GM03348 (cell line): ENCODE results near the gene CRELD1.
"Not testable (repeated sequence)": the region's sequence is repeated elsewhere in the genome, so short reads cannot be mapped to it uniquely, and the experiment has no call there.

Experiments
- DNase-seq: peaks from one replicate; pipeline ENCODE4 v3.0.0; 2012; ENCODE audit warnings: low spot score

Gene CRELD1, protein sequence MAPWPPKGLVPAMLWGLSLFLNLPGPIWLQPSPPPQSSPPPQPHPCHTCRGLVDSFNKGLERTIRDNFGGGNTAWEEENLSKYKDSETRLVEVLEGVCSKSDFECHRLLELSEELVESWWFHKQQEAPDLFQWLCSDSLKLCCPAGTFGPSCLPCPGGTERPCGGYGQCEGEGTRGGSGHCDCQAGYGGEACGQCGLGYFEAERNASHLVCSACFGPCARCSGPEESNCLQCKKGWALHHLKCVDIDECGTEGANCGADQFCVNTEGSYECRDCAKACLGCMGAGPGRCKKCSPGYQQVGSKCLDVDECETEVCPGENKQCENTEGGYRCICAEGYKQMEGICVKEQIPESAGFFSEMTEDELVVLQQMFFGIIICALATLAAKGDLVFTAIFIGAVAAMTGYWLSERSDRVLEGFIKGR

DNA sequence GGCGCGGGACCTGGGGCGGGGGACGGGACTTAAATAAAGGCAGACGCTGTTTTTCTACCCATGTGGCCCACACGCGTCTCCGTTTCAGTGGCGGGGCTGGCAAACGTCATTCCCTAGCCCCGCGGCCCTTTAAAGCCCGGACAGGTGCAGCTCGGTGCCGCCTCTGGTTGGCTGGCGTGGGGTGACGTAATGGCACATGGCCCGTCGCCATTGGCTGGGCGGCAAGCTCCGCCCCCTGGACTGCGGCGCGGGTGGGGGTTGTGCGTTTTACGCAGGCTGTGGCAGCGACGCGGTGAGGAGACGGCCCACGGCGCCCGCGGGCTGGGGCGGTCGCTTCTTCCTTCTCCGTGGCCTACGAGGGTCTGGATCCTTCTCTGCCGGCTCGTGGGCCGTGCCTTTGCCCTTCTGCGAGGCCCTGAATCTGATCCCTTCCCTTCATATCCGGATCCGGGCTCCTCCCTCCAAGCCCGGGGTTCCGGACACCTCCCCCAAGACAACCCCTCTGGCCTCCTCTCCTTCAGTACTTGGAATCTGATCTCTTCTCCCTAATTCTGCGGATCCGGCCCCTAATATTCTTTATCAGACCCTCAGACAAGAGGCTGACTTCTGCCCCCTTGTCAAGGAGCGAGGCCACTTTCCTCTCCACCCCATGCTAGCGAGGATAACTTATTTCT, at the start of gene CRELD1:
TSS of gene CRELD1 (plus strand) at position 274 of the 674 bp plus-strand sequence. CDS start 605 bp downstream, outside the sequence.
- peak; percentile 96 for DNase-seq

DNA sequence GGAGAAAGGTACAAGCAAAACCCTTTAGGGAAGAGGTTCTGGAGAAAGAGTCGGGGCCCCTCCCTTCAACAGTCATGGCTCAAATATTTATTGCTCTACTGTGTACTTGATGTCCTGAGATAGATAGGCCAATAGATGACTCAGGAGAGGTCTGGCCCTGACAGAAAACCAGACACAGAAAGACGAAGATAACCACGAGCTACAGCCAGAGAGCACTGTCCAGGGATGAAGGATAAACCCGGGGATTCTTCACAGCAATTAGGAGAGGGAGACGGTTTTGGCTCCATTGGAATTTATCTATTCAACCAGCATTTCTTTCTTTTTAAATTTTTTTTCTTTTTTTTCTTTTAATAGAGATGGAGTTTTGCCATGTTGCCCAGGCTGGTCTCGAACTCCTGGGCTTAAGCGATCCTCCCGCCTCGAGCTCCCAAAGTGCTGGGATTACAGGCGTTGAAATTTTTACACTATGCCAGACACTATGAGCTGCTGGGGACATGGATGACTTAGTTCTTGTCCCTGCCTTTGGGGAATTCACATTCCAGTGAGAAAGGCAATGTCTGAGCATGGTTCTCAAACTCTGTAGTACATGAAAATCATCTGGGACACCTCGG, 49.0 kb upstream of the CRELD1 start:
- DNase-seq, result peak; percentile 80

DNA sequence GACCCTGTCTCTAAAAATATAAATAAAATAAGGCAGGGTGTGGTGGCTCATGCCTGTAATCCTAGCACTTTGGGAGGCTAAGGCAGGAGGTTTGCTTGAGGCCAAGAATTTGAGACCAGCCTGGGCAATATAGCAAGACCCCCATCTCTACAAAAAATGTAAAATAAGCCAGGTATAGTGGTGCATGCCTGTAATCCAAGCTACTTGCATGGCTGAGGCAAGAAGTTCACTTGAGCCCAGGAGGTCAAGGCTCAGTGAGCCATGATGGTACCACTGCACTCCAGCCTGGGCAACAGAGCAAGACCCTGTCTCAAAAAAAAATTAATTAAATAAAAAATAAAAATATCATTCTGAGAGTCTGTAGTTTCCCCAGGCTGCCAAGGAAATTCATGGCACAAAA, 47.3 kb upstream of the CRELD1 start:
- no peak for DNase-seq

DNA sequence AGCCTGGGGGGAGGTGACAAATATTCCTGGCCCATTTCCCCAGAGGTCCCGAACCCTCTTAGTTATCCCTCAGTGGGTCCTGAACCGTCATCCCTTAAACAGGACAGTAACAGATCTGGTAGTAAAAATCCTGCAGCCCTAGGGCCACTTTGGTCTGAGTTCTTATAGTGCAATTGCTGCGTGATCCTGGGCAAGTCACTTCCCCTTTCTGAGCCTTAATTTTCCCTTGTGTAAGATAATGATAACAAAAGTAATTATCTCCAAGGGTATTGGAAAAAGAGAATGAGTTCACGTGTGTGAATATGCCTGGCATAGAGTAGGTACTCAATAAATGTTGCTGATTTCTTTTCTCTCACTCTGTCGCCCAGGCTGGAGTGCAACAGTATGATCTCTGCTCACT, 46.2 kb upstream of the CRELD1 start:
- no peak for DNase-seq

DNA sequence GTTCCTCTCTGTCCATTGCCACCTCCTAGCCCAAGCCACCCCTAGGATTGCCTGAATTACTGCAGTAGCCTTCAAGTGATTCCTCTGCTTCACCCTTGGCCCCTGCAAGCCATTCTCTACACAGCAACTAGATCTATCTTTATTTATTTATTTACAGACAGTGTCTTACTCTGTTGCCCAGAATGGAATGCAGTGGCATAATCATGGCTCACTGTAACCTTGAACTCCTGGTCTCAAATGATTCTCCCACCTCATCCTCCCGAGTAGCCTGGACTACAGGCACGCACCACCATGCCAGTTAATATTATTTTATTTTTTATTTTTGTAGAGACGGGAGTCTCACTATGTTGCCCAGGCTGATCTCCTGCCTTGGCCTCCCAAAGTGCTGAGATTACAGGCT, 45.1 kb upstream of the CRELD1 start:
- DNase-seq, result no peak

DNA sequence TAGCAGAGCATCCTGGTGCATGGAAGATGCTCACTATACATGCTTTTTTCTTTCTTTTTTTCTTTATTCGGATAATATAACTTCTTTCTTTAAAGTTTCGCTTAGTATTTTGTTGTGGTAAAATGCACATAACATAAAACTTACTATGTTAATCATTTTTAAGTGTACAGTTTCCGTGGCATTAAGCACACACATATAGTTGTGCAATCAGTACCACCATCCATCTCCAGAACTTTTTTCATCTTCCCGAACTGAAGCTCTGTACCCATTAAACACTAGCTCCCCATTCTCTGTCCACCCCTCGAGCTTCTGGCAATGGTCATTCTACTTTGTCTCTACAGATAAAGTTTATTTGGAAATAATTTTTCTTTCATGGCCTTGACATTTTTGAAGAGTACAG, 44.2 kb upstream of the CRELD1 start:
- DNase-seq, result no peak

DNA sequence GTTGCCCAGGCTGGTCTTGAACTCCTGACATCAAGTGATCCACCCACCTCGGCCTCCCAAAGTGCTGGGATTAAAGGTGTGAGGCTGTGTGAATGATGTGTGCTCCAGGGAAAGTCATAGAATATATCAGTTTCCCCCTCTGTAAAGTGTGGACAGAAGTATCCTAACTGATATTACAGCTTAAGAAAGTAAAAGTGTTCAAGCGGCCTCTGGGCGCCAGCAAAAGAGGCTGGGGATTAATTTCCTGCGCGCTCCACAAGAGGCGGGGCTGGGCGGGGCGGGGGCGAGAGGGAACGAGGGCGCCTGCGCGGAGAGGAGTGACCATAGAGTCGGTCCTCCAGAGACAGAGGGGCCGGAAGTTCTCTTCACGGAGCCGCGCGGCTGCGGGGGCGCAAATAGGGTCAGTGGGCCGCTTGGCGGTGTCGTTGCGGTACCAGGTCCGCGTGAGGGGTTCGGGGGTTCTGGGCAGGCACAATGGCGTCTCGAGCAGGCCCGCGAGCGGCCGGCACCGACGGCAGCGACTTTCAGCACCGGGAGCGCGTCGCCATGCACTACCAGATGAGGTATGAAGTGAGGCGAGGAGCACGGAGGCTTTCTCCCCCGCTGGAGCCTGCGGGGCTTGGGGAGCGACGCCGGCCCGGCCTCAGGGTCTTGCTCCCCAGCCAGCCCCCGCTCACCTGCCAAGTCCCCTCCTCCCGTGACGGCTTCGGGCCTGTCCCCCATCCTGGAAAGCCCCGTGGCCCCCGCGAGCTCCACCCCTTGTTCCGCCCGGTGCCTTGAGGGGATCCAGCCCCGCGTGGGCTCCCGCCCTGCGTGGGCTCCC, 43.2 kb upstream of the CRELD1 start, which contains the start of gene JAGN1:
TSS of gene JAGN1 (plus strand) at position 362 of the 823 bp plus-strand sequence. CDS start at position 475, 113 bp downstream.
- DNase-seq, result peak; percentile 97

DNA sequence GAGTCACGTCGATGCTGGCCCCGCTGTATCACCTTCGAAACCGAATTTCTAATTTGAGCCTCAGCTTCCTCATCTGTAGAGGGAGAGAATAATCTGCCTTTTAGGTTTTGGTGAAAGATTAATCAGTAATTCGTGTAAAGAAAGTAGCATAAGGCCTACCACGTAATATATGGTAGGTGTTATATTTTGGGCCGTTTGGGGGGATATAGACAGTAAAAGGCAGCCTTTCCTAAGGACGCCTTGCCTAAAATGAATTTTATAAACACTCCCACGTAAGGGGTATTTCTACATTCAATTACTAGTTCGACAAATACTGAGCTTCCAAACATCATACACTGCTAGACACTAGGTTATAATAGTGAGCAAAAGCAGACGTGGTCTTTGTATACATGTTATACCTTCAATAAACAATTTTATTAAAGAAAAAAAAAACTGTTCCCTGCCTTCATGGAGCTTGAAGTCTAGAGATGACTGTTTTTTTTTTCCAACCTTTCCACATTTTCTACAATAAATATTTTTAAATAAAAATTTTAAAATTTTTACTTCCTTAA, 42.5 kb upstream of the CRELD1 start:
- DNase-seq, result no peak

DNA sequence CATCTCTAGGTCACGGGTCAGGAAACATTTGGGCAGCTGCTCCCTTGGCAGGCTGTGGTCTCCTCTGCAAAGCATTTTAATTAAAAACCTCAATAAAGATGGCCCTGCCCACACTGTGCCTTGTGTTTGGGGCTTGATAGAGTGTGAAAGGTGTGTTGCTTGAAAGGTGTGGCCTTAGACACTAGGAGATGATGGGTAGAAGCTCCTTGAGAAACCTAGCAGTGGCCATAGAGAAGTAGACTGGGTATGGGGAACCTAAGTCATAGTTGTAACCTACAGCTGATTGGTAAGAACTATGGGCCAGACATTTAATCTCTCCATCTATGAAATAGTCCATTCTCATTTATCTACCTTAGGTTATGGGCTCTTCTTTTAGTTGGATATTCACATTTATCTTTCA, 39.9 kb upstream of the CRELD1 start:
- DNase-seq, result no peak

DNA sequence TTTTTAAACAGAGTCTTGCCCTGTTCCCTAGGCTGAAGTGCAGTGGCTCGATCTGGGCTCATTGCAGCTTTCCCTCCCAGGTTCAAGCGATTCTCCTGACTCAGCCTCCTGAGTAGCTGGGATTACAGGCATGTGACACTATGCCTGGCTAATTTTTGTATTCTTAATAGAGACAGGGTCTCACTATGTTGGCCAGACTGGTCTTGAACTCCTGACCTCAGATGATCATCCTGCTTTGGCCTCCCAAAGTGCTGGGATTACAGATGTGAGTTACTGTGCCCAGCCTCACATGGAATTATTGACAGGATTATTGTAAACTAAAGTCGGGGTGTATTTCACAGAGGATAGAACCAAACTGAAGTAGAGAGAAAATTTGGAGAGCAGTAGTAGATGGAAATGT, 37.9 kb upstream of the CRELD1 start:
- DNase-seq, result not testable (repeated sequence)

DNA sequence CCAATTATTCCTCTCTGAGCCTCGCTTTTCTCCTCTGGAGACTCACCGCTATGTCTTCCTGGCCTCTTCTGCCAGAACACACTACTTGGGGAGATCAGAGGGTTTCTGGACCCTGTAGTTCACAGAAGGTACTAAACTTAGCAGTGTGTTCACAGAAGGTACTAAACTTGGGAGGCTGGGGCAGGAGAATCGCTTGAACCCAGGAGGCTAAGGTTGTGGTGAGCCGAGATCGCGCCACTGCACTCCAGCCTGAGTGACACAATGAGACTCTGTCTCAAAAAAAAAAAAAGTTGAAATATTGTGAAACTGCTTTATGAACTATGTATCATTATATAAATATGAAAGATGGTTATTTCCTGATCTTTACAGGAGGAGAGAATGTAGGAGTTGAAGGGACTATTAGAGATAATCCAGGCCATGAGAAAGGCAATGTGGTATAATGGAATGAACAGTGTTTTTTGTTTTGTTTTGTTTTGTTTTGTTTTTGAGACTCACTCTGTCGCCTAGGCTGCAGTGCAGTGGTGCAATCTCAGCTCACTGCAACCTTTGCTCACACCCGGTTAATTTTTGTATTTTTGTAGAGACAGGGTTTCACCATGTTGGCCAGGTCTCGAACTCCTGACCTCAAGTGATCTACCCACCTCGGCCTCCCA, 36.8 kb upstream of the CRELD1 start:
- DNase-seq, result not testable (repeated sequence)

DNA sequence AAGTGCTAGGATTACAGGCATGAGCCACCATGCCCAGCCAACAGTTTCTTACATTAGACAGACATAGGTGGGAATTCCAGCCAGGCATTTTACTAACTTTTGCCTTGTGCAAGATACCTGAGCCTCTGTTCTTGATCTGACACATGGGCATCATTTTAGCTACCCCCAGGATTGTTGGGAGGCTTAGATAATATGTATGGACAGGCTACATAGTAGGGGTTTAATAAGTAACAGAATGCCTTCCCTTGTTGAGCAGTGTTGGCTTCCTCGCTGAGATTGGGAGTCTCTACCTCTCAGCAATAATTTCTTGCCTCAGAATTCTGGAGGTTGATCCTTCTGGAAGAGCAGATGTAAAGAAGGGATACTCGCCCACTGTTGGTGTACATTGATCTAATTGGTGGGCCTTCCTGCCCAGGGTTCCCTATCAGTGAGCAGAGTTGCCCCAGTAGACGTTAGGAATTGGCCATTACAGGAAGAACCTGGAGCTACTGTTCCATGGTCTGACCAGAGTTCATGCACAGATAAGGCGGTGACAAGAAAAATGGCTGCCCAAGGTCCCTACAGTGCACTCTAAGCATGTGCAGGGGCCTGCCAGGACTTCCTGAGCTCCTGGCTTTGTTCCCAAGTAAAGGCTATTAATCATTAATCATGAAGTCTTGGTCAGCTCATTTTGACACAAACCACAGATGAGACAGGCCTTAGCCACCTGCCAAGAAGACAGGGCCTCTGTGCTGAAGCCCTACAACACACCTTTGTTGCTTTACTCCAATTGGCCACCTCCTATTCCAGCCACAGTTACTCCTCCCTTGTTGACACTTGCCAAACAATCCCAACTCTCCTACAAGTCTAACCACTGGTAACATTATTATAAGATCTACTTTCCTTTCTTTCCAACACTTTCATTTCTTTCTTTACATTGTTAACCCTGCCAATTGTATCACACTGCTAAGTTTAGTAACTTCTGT, 35.9 kb upstream of the CRELD1 start:
- DNase-seq, result no peak

DNA sequence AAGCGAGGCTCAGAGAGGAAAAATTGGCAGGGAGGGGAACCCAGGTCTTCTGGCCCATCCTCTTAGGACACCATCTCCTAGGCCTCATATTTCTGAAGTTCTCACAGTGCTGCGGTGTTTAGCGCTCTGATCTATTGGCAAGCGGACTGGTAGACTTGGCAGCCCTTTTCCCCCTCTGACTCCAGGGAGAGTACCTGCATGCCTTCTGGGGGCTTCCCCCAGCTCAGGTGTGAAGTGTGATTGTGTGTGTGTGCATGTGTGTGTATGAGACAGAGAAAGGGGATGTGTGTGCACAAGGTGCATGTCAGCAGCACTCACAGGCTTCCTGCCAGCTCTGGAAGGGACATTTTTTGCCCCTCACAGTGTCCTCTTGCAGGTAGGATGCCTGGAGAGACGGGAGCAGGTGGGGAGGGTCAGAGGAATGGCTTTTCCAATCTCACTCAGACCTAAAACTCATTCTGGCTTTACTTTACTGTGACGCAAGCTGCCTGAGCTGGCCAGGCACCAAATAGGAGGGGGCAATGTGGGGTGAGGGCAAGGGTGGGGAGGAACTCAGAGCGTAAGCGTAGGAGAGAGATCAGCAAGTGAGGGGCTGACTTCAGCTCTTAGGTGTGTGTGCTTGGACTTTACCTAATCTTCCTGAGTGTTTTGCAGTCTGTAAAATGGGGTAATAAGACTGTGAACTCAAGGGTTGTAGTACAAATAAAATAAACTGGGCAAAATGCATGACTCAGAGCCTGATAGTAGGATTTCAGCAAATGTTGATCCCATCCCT, 35.0 kb upstream of the CRELD1 start:
- DNase-seq, result no peak

DNA sequence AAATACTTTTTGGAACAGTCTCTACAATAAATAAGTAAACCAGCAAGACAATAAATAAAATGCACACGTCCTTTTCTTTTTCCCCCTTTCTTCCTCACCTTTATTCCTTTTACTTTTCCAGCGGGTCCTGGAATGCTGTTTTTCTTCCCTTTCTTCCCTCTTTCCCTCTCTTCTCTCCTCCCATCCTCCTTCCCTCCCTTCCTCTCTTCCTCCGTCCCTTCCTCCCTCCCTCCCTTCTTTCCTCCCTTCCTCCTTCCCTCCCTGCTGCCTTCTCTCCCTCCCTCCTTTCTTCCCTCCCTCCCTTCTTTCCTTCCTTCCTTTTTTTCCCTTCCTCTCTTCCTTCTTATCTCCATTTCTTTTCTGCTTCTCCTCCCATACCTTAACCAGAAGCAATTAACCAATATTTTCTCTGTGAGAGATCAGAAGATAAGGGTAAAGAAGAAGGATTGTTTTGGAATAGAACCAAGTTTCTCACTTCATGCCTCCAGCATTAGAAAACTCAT, 34.3 kb upstream of the CRELD1 start:
- no peak for DNase-seq

DNA sequence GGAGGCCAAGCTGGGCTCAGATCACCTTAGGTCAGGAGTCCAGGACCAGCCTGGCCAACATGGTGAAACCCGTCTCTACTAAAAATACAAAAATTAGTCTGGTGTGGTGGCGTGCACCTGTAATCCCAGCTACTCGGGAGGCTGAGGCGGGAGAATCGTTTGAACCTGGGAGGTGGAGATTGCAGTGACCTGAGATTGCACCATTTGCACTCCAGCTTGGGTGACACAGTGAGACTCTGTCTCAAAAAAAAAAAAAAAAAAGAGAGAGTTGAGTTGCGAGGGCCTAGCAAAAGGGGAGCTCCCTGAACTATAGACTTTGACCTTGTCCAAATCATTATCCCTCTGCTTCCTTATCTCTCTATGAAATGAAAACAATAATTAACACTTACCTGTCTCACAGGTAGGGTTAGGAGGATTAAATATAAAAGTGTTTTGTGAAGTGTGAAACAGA, 32.6 kb upstream of the CRELD1 start:
- not testable (repeated sequence) for DNase-seq

DNA sequence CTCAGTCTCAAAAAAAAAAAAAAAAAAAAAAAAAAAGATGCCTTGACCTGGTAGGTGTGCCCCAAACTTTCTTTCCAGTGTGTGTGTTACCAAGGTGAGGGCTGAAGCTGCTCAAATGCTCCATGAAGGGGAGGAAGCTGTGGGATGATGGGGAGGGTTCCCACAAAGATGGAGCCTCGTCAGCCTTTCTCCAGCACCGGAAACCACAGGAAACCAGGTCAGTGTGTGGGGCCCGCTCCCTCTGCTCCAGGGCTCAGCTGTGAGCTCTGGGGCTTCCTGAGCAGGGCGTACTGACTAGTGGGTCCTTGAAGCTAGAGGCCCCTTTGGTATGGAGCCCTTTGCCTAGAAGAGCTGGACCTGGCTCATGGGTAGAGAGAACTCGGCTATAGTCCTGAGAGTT, 31.7 kb upstream of the CRELD1 start:
- DNase-seq, result no peak

DNA sequence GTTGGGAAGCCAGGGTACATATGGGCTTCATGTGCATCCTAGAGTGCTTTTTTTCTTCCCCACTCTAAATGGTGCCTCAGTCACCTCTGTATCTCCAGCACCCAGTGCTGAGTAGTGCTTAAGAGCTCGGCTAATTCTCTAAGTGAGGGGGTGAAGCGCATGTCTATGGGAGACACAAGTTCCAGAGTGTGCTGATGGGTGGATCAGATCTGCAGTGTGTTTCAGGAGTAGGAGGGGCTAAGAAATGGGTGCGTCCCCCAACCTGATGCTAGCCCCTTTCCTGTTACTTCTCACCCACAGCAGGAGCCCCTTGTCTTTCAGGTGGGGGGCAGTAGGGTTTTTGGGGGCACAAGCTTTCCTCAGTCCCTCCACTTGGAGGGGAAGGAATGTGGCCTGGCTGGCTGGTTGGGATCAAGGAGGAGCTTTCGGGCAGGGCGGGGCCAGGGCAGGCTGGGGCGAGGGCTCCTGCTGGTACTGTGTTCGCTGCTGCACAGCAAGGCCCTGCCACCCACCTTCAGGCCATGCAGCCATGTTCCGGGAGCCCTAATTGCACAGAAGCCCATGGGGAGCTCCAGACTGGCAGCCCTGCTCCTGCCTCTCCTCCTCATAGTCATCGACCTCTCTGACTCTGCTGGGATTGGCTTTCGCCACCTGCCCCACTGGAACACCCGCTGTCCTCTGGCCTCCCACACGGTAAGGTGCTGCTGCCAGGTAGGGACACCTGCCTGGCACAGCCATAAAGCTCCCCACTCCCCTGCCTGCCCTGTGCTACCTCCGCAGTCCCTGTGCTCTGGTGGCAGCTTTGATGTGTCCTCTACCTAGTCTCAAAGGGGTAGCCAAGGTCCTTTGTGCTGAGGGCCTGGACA, 31.0 kb upstream of the CRELD1 start, which contains the start of gene IL17RE:
TSS of gene IL17RE (plus strand) at position 477 of the 866 bp plus-strand sequence. CDS start at position 562, 85 bp downstream.
- peak; percentile 22 for DNase-seq

DNA sequence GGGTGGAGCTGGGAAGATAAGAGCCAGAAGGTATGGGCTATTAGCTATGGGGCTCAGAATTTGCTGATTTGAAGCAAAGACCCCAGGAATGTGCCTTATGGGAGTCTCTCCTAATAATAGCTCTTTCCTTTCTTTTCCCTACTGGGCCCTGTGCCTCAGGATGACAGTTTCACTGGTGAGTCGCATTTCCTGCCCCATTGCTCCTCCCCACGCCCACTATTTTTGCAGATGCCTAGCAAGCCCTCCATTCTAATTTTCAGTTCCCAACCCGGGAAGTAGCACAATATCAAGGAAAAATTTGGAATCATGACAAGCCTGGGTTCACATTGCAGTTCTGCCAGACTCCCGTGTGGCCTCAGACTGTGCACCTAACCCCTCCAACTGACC, 30.4 kb upstream of the CRELD1 start:
- peak; percentile 74 for DNase-seq
